Left lobe of liver (tissue), 2 donors: Measurements from ENCODE around the gene TAS2R5. TPM values are rescaled to one million over a fixed set of nuclear protein-coding genes. Genes with fewer than 3 reads are reported as not detected.
"Not testable (repeated sequence)": the region's sequence is repeated elsewhere in the genome, so short reads cannot be mapped to it uniquely, and the experiment has no call there.

ENCODE experiments used
- ATAC-seq: fragments of 200-7000 bp; cut with Tn5 transposase; one replicate; pipeline ENCODE4 v1.9.1; 2020; ENCODE audit warnings: mild to moderate bottlenecking, moderate library complexity
- DNase-seq: peaks from one replicate; pipeline ENCODE4 v3.0.0-alpha.2; 2020; ENCODE audit warnings: low spot score
- total RNA-seq: library from RNA; stranded (reverse); gene quantifications from one replicate; pipeline ENCODE4 v1.2.1, GENCODE V29; 2021
- donor health status: DM: no; HTN: no; CAD: no; lungs with moderate emphysema.
- donor health status: DM: no; HTN: yes; CAD: no.

TAS2R5 gene, protein sequence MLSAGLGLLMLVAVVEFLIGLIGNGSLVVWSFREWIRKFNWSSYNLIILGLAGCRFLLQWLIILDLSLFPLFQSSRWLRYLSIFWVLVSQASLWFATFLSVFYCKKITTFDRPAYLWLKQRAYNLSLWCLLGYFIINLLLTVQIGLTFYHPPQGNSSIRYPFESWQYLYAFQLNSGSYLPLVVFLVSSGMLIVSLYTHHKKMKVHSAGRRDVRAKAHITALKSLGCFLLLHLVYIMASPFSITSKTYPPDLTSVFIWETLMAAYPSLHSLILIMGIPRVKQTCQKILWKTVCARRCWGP
- total RNA-seq = 0.45 TPM

DNA sequence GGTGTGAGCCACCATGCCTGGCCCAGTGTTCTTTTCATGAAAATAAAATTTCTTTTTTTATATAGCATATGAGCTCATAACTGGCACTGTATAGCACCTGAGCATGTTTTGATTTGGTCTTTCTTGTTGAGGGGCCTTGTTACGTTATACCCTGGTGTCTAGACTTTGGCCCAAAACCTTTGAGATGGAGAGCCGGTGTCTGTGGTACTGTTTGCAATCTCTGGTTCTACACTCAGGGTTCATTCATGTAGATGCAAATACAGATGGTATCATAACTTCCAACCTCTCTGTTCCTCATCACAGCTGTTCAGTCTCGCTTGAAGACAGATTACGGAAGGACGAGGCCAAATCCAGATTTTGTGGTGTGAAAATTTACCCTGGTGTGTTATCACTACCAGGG lies at the start of gene TAS2R5:
TAS2R5 (plus strand) TSS at position 301 of the 400 bp plus-strand sequence. CDS start 145 bp downstream, outside the sequence.
- ATAC-seq (no peak), DNase-seq (no peak)

DNA sequence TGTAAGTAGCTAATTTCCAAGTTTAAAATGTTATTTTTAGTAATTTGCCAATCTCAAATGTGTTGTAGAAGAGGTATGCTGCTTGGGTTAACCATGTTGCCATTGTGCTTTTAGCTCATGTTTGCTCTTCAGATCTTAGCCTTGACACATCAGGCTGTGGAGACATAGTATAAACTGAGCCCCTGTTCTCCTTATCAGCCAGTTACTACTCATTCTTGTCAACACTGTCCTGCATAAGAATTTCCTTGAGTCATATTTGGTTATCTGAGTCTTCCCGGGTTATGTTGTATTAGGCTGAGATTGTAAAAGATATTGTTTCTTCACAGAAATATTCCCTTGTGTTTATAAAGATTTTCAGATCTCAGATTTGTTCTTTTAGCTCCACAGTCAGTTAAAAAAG lies 47.8 kb upstream of the TAS2R5 start:
- DNase-seq = no peak
- no peak for ATAC-seq

DNA sequence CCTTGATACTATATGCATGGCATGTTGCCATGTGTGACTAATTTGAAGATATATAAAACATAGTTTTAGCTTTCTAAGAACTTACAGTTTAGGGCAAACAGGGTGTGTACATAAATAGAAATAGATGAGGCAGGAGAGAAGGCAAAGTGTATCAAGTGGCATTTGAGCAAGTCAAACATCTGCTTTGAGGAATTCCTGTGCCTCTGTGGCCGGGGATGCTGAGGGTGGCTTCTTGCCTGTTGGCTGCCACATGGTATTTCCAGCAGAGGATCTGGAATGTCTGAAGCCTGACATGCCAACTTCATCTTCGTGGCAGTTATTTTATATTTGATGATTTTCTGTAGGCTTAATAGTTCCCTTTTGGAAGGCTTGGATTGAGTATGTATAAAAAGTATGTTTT lies 45.9 kb upstream of the TAS2R5 start:
- ATAC-seq = no peak
- no peak for DNase-seq

DNA sequence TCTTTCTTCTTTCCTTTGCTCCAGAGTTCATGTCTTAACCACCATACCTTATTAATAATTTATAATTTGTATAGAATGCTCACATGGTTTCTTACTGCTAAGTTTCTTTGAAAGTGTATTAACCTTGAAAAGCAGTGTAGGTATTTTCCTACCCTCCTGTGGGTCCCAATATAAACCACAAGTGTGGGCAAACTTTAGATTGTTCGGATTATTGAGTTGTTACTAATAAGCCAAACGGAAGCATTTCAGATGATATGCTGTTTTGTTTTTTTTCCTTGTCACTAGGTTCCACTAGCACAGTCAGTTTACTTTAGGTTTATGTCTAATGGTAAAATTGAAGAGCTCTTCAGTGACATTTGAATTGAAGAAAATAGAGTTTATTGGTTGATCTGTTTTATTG lies 41.6 kb upstream of the TAS2R5 start:
- no peak for DNase-seq
- no peak for ATAC-seq

DNA sequence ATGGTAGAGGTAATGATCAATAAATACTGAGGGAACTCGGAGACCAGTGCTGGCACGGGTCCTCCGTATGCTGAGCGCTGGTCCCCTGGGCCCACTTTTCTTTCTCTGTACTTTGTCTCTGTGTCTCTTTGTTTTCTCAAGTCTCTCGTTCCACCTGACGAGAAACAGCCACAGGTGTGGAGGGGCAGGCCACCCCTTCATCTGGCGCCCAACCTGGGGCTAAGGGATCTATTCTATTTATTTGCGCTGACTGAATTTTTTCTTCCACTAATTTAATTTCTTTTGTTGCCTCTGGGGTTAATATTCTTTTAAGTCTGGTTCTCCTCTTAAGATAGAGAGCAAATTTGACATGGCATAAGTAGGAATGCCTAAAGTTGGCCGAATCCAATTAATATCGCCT lies 38.1 kb upstream of the TAS2R5 start:
- ATAC-seq, DNase-seq: not testable (repeated sequence)

DNA sequence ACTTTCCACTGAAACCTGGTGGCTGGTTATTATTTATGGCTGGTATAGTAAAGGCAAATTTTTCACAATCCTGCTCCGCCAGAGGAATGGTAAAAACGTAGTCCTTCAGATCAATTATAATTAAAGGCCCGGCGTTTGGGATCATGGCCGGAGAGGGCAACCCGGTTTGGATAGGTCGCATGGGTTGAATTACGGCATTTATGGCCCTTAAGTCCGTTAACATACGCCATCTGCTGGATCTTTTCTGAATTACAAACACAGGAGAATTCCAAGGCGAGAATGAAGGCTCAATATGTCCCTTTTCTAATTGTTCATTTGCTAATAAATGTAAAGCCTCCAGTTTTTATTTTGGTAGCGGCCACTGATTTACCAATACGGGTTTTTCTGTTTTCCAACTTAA lies 37.4 kb upstream of the TAS2R5 start:
- DNase-seq (no peak), ATAC-seq (no peak)

DNA sequence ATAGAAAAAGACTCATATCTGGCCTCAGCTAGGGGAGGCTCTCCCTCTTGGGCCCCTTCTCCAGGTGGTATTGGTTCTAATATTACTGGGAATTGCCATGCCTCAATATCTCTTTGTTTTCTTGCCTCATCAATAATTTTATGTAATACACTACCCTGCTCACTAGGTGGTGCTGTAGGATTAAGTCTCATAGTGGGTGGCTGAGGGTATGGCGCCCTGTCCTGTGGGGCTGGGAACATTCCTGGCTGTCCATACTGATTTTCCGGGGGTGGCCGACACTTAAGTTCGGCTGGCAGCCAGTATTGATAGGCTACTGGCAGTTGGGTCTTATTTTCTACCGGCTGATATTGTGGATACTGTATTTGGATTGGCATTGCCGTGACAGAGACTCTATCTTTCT lies 35.1 kb upstream of the TAS2R5 start:
- ATAC-seq (peak; percentile 45), DNase-seq (no peak)

DNA sequence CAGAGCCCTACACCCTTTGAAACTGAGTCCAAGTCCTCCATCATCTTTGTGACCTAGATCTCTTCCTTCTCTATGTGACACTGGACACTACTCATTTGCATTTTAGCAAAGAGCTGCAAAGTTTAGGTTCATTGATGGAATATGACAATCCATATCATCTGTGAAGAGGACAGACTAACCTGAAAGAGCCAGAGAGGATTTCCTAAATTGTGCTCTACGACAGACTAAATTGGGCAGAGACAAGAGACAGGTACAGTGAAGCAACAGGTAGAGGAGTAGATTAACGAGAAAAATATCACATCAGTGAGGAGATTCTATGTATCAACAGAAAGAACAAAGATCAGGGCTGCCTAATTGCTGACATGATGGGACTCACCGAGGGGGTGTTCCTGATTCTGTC lies 26.2 kb upstream of the TAS2R5 start, which contains the start of gene TAS2R3:
TAS2R3 (plus strand) TSS at position 301 of the 400 bp plus-strand sequence; CDS start at position 363, 62 bp downstream.
- DNase-seq = no peak
- no peak for ATAC-seq

DNA sequence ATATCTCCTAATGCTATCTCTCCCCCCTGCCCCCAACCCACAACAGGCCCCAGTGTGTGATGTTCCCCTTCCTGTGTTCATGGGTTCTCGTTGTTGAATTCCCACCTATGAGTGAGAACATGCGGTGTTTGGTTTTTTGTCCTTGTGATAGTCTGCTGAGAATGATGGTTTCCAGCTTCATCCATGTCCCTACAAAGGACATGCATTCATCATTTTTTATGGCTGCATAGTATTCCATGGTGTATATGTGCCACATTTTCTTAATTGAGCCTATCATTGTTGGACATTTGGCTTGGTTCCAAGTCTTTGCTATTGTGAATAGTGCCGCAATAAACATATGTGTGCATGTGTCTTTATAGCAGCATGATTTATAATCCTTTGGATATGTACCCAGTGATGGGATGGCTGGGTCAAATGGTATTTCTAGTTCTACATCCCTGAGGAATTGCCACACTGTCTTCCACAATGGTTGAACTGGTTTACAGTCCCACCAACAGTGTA lies 19.9 kb upstream of the TAS2R5 start:
- DNase-seq, ATAC-seq: not testable (repeated sequence)

DNA sequence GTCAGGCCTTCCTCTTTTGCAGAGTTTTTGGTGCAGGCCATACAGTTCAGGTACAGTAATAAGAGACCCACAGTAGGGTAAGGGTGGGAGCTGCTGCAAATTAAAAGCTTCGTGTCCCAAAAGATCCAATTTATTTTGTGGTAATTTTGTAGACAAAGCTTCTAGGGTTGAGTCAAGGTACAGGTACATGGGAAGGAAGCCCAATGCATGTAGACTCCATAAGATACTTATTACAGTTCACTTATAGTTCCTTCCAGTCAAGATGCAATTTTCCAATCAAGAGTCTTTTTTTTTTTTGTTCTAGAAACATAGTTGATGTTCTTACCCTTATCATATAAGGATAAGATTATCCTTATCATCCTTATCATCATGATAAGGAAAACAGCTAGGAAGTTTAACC lies 13.6 kb upstream of the TAS2R5 start, which contains the start of gene TAS2R4:
TAS2R4 (plus strand) TSS at position 301 of the 400 bp plus-strand sequence. CDS start 1,815 bp downstream, outside the sequence.
- ATAC-seq (no peak), DNase-seq (no peak)

DNA sequence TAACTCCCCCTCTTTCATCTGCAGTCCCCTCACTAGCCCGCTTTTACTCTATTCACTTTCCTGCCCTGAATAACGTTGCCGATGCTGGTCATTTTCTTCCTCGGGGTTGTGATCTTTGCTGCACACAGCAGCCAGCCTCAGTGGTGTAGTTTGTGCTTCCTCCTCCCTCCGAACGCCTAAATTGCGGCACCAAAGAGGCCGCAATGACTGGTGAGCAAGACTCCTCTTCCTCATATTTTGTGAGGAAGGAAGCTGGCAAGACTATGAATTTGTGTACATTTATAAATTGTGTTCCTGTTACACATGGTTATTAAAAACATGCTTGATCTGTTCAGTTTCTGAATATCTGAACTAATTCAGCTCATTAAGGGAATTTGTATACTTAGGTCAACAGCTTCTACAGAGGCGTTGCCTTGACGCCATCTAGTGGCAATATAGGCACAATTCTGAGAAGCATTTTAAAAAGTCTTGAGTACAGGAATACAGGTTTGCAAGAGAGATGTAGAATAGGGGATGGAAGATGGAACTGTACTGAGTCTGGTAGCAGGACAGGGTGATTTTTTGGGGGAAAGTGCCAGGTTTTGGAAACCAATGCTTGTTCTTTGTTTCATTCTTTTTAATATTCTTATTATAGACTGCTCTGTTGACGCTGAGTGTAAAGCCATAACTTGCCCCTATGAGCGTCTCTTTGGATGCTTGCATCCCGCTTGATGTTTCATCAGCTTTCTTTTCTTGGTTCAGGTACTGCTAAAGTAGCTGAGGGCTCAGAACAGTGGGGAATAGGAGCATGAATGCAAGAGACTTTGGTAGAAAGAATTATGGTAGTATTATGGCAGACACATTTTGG lies 4.1 kb upstream of the TAS2R5 start:
- ATAC-seq (peak; percentile 87), DNase-seq (no peak)

DNA sequence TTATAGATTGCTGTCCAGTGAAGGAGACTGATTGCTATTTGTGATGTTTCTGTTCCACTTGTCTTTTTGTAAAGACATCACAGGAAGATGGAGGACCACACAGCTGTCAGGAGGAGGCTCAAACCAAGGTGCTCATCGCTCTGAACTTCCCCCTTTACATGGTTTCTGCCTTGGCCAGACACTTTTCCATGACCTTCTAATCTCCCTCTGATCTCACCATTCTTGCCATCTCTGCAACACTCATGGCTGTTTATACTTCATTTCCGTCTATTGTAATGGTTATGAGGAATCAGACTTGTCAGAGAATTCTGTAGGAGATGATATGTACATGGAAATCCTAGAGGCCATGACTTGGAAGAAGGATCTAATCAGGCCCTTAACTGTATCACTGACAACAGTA lies 1.7 kb upstream of the TAS2R5 start:
- ATAC-seq (no peak), DNase-seq (no peak)

DNA sequence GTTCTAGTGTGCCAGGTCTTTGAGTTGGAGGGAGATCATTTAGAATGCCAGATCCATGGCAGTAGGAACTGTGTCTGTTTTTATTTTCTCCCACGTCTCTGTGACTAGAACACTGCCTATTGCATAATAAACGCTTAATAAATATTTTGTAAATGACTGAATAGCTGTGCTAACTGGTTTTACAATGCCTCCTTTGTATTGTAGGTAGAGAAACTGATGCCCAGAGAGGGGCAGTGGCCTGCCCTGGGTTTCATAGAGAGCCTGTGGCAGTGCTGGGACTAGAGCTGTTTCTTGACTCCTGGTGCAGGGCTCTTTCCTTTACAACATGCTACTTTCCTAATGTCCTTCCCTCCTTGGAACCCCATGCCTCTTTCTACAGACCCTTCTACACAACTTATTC lies 2.5 kb downstream of the TAS2R5 start:
- ATAC-seq (no peak), DNase-seq (no peak)

DNA sequence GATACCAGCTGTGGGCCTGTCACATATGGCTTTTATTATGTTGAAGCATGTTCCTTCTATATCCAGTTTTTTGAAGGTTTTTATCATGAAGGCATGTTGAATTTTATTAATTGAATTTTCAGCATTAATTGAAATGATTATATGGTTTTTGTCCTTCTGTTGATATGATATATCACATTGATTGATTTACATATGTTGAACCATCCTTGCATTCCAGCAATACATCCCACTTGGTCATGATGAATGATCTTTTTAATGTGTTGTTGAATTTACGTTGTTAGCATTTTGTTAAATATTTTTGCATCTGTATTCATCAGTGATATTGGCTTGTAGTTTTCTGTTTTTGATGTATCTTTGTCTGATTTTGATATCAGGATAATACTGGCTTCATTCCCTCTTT lies 30.1 kb downstream of the TAS2R5 start:
- no peak for DNase-seq
- ATAC-seq = no peak

DNA sequence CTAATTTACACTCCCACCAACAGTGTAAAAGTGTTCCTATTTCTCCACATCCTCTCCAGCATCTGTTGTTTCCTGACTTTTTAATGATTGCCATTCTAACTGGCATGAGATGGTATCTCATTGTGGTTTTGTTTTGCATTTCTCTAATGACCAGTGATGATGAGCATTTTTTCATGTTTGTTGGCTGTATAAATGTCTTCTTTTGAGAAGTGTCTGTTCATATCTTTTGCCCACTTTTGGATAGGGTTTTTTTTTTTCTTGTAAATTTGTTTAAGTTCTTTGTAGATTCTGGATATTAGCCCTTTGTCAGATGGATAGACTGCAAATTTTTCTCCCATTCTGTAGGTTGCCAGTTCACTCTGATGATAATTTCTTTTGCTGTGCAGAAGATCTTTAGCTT lies 32.4 kb downstream of the TAS2R5 start:
- DNase-seq, ATAC-seq: not testable (repeated sequence)

DNA sequence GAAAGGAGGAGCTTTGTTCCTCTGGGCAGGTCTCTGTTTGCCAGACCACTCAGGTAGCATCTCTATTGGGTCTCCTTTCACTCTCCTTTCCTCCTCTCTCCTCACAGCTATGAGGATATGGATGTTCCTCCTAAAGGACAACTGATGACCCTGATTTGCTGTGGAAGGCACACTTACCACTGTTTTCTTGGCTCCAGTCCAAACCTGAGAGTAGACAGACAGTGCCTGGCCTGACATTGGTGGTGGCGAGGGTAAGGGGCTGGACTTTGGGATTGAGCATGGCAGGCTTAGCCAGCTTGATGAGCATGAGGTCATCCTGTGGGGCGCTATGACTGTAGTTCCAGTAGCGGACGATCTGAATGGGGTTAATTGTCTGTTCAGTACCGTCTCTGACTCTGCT lies 47.7 kb downstream of the TAS2R5 start:
- ATAC-seq = no peak
- DNase-seq = no peak

DNA sequence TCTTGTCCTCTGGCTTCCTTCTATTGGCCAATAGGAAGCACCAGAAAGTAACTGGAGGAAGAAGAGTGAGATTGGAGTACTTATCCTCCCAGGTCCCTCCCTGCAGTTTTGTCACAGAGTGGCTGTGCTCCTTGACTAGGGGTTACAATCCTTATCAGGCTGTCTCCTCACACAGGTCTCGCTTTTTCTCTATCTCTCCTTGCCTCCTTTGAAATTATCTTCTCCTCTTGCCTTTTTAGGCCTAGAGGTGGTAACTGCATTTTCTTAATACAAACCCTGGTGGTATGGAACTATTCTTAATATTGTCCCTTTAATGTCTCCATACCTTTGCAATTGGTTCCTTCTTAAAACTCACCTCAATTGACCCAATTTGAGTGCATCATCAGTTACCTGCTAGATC lies 48.6 kb downstream of the TAS2R5 start:
- ATAC-seq (no peak), DNase-seq (no peak)

DNA sequence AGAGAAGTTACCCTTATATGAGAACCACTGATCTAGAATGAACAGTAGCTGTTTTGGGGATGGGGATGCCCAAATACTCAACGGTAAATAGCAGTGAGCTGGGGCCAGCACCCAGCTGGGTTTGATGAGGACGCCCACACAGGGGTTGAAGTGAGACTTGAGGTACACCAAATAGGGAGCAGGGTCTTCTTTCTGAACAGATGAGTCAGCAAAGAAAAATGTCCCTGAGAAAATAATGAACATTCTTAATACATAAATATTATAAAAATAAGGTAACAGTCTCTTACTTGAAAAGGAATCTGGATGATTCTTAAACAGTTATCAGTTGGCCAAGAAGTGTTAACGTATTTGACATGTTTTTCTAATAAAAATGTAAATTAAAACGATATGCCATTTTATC lies 49.2 kb downstream of the TAS2R5 start:
- DNase-seq = no peak
- ATAC-seq = no peak

DNA sequence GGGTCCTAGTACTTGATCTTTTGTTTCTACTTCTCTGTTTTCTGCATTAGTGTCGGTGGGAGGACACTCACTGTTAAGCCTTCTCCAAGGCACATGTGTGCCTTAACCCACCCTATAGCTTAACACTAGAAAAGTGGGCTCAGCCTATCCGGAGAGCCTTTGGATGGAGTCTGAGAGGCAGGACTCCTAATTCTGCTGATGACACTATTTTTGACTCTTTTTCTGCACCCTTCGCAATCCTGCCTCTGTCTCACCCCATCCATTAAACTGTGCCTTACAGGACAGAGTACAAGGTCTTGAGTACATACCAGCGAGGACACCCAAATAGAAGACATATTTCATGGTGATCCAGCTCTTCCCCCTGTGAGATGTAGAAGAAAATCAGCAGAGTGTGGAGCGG lies 50.7 kb downstream of the TAS2R5 start:
- ATAC-seq (no peak), DNase-seq (no peak)
